ENCODE results near the gene TNFRSF11A. TPM values are rescaled to one million over a fixed set of nuclear protein-coding genes. Genes with fewer than 3 reads are reported as not detected.

Gene TNFRSF11A
- total and polyA plus RNA-seq, 5 donors from 2014 or later, result 0.93 to 3.6 (median 2.1) TPM

DNA sequence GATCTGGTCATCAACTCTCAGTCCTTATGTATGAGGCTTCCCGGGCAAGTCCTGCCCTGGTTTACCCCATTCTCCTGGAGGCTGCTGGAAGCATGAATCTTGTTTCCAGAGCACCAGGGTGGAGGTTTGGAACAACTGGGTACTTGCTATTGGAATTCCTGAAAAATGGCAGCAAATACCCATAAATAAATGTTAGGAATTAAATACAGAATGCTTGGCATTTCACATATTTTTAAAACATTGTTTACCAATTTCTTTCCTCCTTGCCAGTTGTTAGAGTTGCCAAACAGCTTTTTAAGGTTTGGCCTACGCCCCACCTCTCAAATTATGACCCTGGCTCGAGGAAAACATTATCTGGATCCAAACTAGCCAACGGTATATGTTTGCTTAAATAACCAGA is 107.1 kb downstream of the TNFRSF11A start:
- no peak overlapping the region for H3K27ac Mint-ChIP-seq
- Histone ChIP-seq H3K4me3 (ENCODE audit: low read depth, low read length) (no peak overlapping the region), H3K27ac (ENCODE audit: insufficient read depth, low read length, poor library complexity, severe bottlenecking) (no peak overlapping the region), H3K4me1 (ENCODE audit: control insufficient read depth, insufficient read depth, low read length, poor library complexity, severe bottlenecking) (no peaks in the 10 kb centered on the region), H3K27me3 (ENCODE audit: control insufficient read depth, insufficient read depth, low read length) (no peaks in the 10 kb centered on the region), H3K9me3 (ENCODE audit: control insufficient read depth in 2 of 2, low read length in 2 of 2) (peaks cover 0 to 7% of the 10 kb centered on the region in 2 experiments), H3K36me3 (ENCODE audit: control insufficient read depth, insufficient read depth, low read length) (no peaks in the 10 kb centered on the region)
- ATAC-seq (ENCODE audit: low read depth in 2 of 2) (no peak), DNase-seq (no peak)
- no peak overlapping the region for H3K4me3 Mint-ChIP-seq
- H3K36me3 Mint-ChIP-seq, result no peaks in the 10 kb centered on the region
- H3K27me3 Mint-ChIP-seq, result peaks cover 5% of the 10 kb centered on the region
- H3K4me1 Mint-ChIP-seq, result peaks cover 0 to 2% (median 0%) of the 10 kb centered on the region in 4 donors
- peaks cover 0 to 7% (median 0%) of the 10 kb centered on the region in 7 donors for H3K9me3 Mint-ChIP-seq

DNA sequence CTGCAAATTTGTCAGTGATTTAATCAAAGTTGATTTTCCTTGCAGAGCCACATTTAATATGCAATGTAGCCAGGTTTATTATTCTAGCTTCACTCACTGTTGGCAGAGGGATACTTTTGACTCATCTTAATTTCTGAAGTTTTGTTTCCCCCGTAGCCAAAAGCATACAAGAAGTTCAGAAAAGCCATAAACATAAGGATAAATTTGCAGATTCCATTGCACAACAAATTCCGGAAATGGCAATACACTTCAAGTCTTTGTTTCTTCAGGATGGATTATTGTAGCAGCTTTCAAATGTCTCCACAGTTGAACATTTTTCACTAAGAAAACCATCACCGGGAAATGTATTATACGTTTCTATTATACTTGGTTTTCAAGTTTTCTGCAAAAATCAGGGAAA is 109.7 kb downstream of the TNFRSF11A start:
- H3K27ac ChIP-seq (ENCODE audit: insufficient read depth, low read length, poor library complexity, severe bottlenecking), result no peak overlapping the region
- H3K4me1 Mint-ChIP-seq, result peaks cover 0 to 2% (median 0%) of the 10 kb centered on the region in 4 donors
- no peak overlapping the region for H3K4me3 Mint-ChIP-seq
- no peak overlapping the region for H3K4me3 ChIP-seq (ENCODE audit: low read depth, low read length)
- no peaks in the 10 kb centered on the region for H3K4me1 ChIP-seq (ENCODE audit: control insufficient read depth, insufficient read depth, low read length, poor library complexity, severe bottlenecking)
- H3K36me3 Mint-ChIP-seq, result no peaks in the 10 kb centered on the region
- no peaks in the 10 kb centered on the region for H3K36me3 ChIP-seq (ENCODE audit: control insufficient read depth, insufficient read depth, low read length)
- H3K27me3 Mint-ChIP-seq, result peaks cover 12% of the 10 kb centered on the region
- H3K27ac Mint-ChIP-seq, result no peak overlapping the region
- H3K27me3 ChIP-seq (ENCODE audit: control insufficient read depth, insufficient read depth, low read length), result no peaks in the 10 kb centered on the region
- DNase-seq (no peak), ATAC-seq (ENCODE audit: low read depth in 2 of 2) (no peak)
- peaks cover 0 to under 1% (median 0%) of the 10 kb centered on the region in 7 donors for H3K9me3 Mint-ChIP-seq
- H3K9me3 ChIP-seq (ENCODE audit: control insufficient read depth in 2 of 2, low read length in 2 of 2), result peaks cover 0 to under 1% of the 10 kb centered on the region in 2 experiments

DNA sequence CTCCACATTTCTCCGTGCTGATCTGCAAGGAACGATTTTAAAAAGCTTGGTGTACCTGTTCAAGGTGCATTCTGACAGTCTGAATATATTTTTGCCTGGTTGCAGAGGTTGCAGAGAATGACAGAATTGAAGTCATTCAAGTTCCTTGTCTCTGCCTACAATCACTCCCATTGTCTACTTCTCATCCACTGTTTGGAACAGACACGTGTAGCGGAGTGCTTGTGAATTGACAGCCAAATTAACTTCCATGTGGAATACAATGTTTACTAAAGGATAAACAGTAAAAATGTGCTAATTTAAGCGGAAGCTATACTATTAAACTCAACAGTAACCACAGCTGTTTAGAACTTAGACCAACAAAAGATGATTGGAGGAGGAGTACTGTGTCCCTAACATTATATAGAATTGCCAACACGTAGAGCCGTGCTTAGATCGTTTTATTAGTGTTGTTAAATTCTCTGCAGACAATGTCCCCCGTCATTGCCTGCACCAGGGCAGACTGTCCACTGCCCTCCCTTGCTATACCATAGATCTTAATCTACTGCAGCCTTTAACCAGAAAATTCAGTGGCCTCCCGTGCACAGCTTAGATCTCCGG is 110.4 kb downstream of the TNFRSF11A start:
- H3K27me3 Mint-ChIP-seq, result peaks cover 12% of the 10 kb centered on the region
- Histone ChIP-seq H3K27me3 (ENCODE audit: control insufficient read depth, insufficient read depth, low read length) (no peaks in the 10 kb centered on the region), H3K4me1 (ENCODE audit: control insufficient read depth, insufficient read depth, low read length, poor library complexity, severe bottlenecking) (no peaks in the 10 kb centered on the region), H3K9me3 (ENCODE audit: control insufficient read depth in 2 of 2, low read length in 2 of 2) (no peaks in the 10 kb centered on the region), H3K27ac (ENCODE audit: insufficient read depth, low read length, poor library complexity, severe bottlenecking) (no peak overlapping the region), H3K36me3 (ENCODE audit: control insufficient read depth, insufficient read depth, low read length) (no peaks in the 10 kb centered on the region), H3K4me3 (ENCODE audit: low read depth, low read length) (no peak overlapping the region)
- no peaks in the 10 kb centered on the region for H3K36me3 Mint-ChIP-seq
- no peak for DNase-seq
- H3K9me3 Mint-ChIP-seq, result no peaks in the 10 kb centered on the region
- peaks cover 0 to 2% (median 0%) of the 10 kb centered on the region in 4 donors for H3K4me1 Mint-ChIP-seq
- ATAC-seq (ENCODE audit: low read depth in 2 of 2), result no peak
- no peak overlapping the region for H3K4me3 Mint-ChIP-seq
- H3K27ac Mint-ChIP-seq, result peak overlapping the region in 1 of 3 donors; percentile 65

DNA sequence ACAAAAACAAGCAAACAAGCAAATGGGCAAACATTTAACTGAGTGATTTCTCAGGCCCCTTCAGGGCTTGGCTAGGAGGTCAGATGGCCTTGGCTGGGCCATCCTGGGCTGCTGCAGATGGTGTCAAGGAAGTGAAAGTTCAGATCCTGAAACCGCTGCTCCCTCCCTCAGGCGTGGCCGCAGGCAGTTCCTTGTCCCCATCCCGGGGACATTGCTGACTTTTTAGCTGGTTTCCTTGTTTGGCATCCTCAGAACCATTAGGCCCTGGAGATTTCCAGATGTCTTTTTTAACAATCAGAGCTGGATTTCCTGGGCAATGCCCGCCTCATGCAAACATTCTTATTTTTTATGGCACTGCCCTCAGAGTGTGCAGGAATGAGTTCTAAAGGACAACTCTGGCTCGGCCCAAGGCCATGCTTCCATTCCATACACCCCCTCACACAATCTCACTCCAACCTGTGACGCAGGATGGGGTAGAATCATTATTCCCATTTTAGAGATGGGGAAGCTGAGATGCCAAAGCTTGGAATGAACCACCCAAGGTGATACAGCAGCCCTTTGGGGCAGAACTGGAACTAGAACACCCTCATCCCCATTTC is 111.6 kb downstream of the TNFRSF11A start:
- peaks cover 12% of the 10 kb centered on the region for H3K27me3 Mint-ChIP-seq
- no peak for DNase-seq
- ATAC-seq (ENCODE audit: low read depth in 2 of 2), result no peak

DNA sequence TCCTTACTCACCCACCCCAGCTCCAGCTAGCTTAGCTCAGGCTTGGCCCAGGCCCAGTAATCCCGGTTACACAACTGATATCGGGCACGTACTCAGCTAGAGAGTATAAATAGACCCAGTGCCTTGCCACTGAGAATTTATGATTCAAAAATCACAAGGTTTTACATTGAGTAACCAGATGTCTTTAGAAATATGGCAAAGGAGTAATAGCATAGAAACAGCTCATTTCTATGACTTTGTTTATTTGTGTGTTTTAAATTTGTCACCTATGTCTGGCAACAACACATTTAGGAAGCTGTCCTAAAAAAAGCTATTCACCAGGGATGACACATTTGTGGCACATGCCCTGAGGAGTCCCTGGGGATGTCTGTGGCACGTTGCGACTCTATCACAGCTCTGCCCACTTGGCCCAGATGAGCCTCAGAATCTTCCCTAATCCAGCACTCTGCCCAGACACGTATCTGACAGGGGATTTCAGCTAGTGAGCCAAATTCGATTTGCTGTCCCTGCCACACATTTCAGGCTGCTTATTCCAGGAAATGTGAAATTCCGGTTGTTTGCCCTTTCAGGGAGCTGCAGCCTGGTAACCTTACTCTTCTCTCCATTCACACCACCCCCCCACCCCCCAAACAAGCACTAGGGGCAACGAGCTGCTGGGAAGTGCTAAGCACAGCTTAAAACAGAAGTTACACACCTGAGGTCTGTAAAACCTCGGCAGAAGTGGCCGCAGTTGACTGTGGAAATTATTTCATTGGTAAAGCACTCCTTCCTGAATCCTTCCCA is 112.3 kb downstream of the TNFRSF11A start:
- Mint-ChIP-seq H3K9me3 (no peaks in the 10 kb centered on the region), H3K36me3 (no peaks in the 10 kb centered on the region), H3K4me3 (no peak overlapping the region), H3K27ac (peak overlapping the region in 1 of 3 donors; percentile 34), H3K4me1 (peaks cover 0 to 2% (median 0%) of the 10 kb centered on the region in 4 donors), H3K27me3 (peaks cover 12% of the 10 kb centered on the region)
- no peaks in the 10 kb centered on the region for H3K9me3 ChIP-seq (ENCODE audit: control insufficient read depth in 2 of 2, low read length in 2 of 2)
- no peaks in the 10 kb centered on the region for H3K27me3 ChIP-seq (ENCODE audit: control insufficient read depth, insufficient read depth, low read length)
- H3K4me3 ChIP-seq (ENCODE audit: low read depth, low read length), result no peak overlapping the region
- ATAC-seq (ENCODE audit: low read depth in 2 of 2) (no peak), DNase-seq (no peak)
- no peaks in the 10 kb centered on the region for H3K4me1 ChIP-seq (ENCODE audit: control insufficient read depth, insufficient read depth, low read length, poor library complexity, severe bottlenecking)
- H3K27ac ChIP-seq (ENCODE audit: insufficient read depth, low read length, poor library complexity, severe bottlenecking), result no peak overlapping the region
- H3K36me3 ChIP-seq (ENCODE audit: control insufficient read depth, insufficient read depth, low read length), result no peaks in the 10 kb centered on the region

More for the DNA sequence above, 111.6 kb downstream of the TNFRSF11A start:
- Mint-ChIP-seq H3K9me3 (no peaks in the 10 kb centered on the region), H3K27ac (no peak overlapping the region), H3K36me3 (no peaks in the 10 kb centered on the region), H3K4me3 (no peak overlapping the region), H3K4me1 (peaks cover 0 to 2% (median 0%) of the 10 kb centered on the region in 4 donors)
- Histone ChIP-seq H3K4me1 (ENCODE audit: control insufficient read depth, insufficient read depth, low read length, poor library complexity, severe bottlenecking) (no peaks in the 10 kb centered on the region), H3K36me3 (ENCODE audit: control insufficient read depth, insufficient read depth, low read length) (no peaks in the 10 kb centered on the region), H3K27me3 (ENCODE audit: control insufficient read depth, insufficient read depth, low read length) (no peaks in the 10 kb centered on the region), H3K27ac (ENCODE audit: insufficient read depth, low read length, poor library complexity, severe bottlenecking) (no peak overlapping the region), H3K4me3 (ENCODE audit: low read depth, low read length) (no peak overlapping the region), H3K9me3 (ENCODE audit: control insufficient read depth in 2 of 2, low read length in 2 of 2) (no peaks in the 10 kb centered on the region)

DNA sequence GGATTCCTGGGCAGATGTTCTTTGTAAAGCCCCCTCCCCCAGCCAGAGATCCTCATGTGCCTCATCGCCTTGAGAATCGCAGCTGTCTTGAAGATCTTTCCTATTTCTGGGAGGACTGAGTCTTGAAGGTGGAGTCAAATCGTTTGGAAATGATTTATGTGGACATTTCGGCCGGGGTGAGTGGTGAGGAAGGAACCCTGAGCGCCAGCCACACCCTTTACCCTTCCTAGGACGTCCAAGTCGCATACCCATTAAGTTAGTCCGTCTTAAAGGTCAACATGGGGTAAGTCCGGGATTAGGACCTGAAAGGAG is 112.9 kb downstream of the TNFRSF11A start:
- Mint-ChIP-seq H3K27me3 (peaks cover 12% of the 10 kb centered on the region), H3K4me3 (no peak overlapping the region), H3K9me3 (no peaks in the 10 kb centered on the region), H3K4me1 (peaks cover 0 to 2% (median 0%) of the 10 kb centered on the region in 4 donors), H3K27ac (peak overlapping the region in 1 of 3 donors; percentile 34), H3K36me3 (no peaks in the 10 kb centered on the region)
- ATAC-seq (ENCODE audit: low read depth in 2 of 2) (no peak), DNase-seq (no peak)
- no peaks in the 10 kb centered on the region for H3K36me3 ChIP-seq (ENCODE audit: control insufficient read depth, insufficient read depth, low read length)
- H3K27me3 ChIP-seq (ENCODE audit: control insufficient read depth, insufficient read depth, low read length), result no peaks in the 10 kb centered on the region
- no peak overlapping the region for H3K4me3 ChIP-seq (ENCODE audit: low read depth, low read length)
- H3K9me3 ChIP-seq (ENCODE audit: control insufficient read depth in 2 of 2, low read length in 2 of 2), result no peaks in the 10 kb centered on the region
- no peak overlapping the region for H3K27ac ChIP-seq (ENCODE audit: insufficient read depth, low read length, poor library complexity, severe bottlenecking)
- no peaks in the 10 kb centered on the region for H3K4me1 ChIP-seq (ENCODE audit: control insufficient read depth, insufficient read depth, low read length, poor library complexity, severe bottlenecking)

DNA sequence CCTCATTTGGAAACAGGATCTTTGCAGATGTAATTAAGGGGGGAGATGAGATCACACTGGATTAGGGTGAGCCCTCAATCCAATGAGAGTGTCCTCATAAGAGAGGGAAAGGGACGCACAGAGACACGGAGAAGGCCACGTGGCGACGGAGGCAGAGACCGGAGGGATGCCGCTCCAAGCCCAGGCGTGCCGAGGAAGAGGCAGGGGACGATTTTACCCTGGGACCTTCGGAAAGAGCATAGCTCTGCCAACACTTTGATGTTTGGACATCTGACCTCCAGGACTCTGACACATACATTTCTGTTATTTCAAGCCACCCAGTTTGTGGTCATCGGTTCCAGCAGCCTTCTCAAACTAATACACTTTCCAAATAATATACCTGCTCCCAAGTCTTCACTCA is 113.3 kb downstream of the TNFRSF11A start:
- ATAC-seq (ENCODE audit: low read depth in 2 of 2) (no peak), DNase-seq (no peak)
- no peaks in the 10 kb centered on the region for H3K36me3 Mint-ChIP-seq
- no peak overlapping the region for H3K27ac Mint-ChIP-seq
- no peaks in the 10 kb centered on the region for H3K4me1 ChIP-seq (ENCODE audit: control insufficient read depth, insufficient read depth, low read length, poor library complexity, severe bottlenecking)
- no peaks in the 10 kb centered on the region for H3K27me3 ChIP-seq (ENCODE audit: control insufficient read depth, insufficient read depth, low read length)
- no peaks in the 10 kb centered on the region for H3K9me3 ChIP-seq (ENCODE audit: control insufficient read depth in 2 of 2, low read length in 2 of 2)
- no peak overlapping the region for H3K4me3 ChIP-seq (ENCODE audit: low read depth, low read length)
- H3K27ac ChIP-seq (ENCODE audit: insufficient read depth, low read length, poor library complexity, severe bottlenecking), result no peak overlapping the region
- peaks cover 0 to 2% (median 0%) of the 10 kb centered on the region in 4 donors for H3K4me1 Mint-ChIP-seq
- no peak overlapping the region for H3K4me3 Mint-ChIP-seq
- peaks cover 0 to under 1% (median 0%) of the 10 kb centered on the region in 7 donors for H3K9me3 Mint-ChIP-seq
- peaks cover 12% of the 10 kb centered on the region for H3K27me3 Mint-ChIP-seq
- no peaks in the 10 kb centered on the region for H3K36me3 ChIP-seq (ENCODE audit: control insufficient read depth, insufficient read depth, low read length)

All from CD4-positive, CD25-positive, alpha-beta regulatory T cell (primary cell).